CD4-positive, alpha-beta T cell treated with Interleukin-17A for 4 hours (primary cell): ENCODE data around the gene CRYL1.
"Not testable (repeated sequence)": the region's sequence is repeated elsewhere in the genome, so short reads cannot be mapped to it uniquely, and the experiment has no call there.

ENCODE experiments used
- DNase-seq: peaks from one replicate; pipeline ENCODE4 v3.0.0-alpha.2; 2020; ENCODE audit warnings: mixed read lengths

Gene CRYL1

DNA sequence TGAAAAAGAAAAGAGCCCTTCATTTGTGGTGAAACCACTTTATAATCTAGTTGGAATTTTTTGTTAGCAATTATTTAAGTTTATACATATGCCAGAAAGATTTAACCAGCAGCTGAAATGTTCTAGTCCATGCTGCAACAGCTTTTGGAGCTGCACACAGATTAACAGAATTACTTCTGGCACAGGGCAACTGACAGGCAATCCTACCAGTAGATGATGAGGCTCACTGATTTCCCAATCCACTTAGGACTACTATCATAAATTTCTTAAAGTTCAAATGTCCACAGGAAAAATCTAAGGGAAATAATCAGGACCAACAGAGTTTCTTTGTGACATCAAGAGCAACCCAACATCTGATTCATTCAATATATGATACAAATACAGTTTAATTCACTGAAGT is 78.8 kb downstream of the CRYL1 start:
- DNase-seq, result no peak

DNA sequence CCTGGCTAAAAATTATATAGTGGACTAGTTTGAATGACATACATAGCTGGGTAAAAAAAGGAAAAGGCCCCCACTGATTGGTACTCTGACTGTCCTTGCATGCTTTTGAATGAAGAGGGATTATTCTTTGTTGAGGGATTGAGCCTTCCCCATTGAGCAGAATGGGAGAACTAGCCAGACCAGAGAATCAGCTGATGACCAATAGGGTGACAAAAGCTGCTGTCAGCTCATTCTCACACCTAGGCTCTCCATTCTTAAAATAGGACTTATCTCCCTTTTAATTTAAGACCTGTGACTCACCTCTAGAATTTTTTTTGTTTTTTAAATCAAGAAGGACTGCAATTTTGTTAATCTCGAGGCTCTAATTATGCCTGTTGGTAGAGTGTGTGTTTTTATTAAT is 79.3 kb downstream of the CRYL1 start:
- DNase-seq, result no peak

DNA sequence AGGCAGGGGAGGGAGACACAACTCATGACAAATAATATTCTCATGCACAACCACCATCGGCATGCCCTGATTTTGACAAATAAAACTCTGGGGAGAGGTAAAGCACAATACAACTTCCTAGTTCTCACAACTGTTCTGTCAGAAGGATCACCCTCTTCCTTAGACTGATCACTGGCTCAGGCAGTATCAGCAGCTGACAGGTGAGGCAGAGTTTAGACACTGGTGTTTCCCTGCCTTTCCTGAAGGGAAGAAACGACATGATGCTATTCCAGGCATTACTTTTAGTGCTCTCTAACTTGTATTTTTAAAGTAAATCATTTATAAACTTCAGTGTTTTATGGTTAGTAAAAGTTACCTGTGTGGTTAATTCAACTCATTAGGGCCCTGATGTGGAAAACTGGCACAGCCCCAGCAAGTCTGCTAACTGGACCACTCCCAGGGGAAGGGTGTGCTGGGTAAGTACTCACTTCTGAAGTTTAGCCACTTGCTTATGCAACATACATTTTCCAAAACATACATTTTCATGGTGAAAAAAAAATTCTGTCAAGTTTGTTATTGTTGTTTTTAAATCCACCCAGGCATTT is 82.8 kb downstream of the CRYL1 start:
- DNase-seq, result no peak

DNA sequence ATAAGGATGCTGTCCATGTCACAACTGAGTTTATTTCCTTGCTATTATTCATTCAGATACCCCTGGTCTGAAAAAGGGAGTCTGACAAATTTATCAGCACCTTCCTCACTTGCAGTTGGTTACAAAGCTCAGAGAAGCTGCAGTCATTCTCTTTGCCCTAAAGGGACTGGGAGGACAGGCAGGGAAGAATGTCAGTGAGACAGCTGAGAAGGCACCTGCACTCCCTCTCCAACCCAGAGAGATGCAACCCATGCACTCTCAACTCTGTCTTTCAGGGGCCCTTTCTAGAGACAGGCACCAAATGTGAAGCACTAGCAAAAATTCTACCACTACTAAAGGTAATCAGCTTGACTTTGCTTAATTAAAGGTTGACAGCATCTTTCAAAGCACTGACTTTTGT is 83.3 kb downstream of the CRYL1 start:
- no peak for DNase-seq

DNA sequence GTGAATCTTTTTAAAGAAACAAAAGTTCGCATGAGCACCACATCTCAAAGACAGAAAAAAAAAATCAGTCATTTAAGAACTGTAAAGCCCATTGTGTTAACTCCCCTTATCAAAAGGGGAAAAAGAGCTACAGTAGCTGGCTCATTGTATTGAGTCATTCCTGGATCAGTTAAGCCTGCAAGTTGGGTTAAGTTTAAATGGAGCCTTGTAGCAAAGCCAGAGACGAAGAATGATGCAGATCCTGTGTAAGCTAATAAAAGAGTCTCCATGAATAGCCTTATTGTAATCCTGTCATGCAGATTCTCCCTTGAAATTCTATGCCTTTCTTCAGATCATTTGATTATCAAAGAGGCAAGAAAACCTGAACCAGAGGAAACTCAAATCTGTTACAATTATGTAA is 83.8 kb downstream of the CRYL1 start:
- no peak for DNase-seq

DNA sequence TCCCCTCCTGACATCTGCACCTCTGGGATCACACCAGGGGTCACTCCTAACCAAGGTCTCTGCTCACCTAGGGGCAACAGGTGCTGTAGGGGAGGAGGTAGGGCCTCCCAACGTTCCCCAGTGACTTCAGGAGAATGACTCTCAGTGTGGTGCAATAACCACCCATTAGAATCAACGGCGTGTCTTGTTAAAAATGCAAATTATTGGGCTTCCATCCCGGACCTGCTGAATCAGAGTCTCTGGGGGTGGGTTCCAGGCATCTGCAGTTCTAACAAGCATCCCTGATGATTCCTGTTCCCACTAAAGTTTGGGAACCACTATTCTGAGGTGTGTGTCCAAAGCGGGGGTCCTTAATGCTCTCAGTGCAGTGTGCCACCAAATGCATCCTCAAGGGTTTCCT is 84.6 kb downstream of the CRYL1 start:
- no peak for DNase-seq

DNA sequence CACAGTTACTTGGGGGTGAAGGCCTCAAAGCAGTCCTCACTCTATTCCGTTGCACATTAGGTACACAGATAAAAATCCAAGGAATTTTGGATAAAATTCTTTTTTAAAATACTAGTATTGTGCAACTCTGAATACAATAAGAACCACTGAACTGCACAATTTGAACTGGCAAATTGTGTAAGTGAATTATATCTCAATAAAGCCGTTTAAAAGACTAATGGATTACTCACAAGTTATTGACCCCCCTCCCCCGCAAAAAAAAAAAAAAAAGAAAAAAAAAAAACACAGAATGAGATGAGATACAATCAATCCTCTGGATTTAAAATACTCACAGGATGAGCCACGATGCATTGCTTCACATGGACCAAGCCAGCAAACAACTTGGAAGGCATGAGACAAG is 86.4 kb downstream of the CRYL1 start:
- DNase-seq, result no peak

GRCh38 chr13:20438801-20439200 is 86.9 kb downstream of the CRYL1 start:
- no peak for DNase-seq

GRCh38 chr13:20436505-20436904 is 89.2 kb downstream of the CRYL1 start:
- no peak for DNase-seq

- no peak for DNase-seq
Measured at GRCh38 chr13:20435616-20436368, 89.9 kb downstream of the CRYL1 start.

DNA sequence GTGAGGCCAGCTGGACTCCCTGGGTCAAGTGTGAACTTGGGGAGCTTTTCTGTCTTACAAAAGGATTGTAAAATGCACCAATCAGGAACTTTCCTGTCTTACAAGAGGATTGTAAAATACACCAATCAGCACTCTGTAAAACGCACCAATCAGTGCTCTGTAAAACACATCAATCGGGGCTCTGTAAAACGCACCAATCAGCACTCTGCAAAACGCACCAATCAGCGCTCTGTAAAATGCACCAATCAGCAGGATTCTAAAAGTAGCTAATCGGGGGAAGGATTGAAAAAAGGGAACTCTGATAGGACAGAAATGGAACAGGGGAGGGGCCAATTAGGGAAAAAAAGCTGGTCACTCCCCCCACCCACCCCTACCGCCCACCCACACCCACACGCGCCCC is 91.4 kb downstream of the CRYL1 start:
- DNase-seq, result not testable (repeated sequence)

GRCh38 chr13:20431687-20432384 is 93.8 kb downstream of the CRYL1 start:
- DNase-seq, result no peak

- no peak for DNase-seq
Measured at GRCh38 chr13:20431080-20431479, 94.6 kb downstream of the CRYL1 start.

- DNase-seq, result no peak
Measured at GRCh38 chr13:20430296-20430695, 95.4 kb downstream of the CRYL1 start.

DNA sequence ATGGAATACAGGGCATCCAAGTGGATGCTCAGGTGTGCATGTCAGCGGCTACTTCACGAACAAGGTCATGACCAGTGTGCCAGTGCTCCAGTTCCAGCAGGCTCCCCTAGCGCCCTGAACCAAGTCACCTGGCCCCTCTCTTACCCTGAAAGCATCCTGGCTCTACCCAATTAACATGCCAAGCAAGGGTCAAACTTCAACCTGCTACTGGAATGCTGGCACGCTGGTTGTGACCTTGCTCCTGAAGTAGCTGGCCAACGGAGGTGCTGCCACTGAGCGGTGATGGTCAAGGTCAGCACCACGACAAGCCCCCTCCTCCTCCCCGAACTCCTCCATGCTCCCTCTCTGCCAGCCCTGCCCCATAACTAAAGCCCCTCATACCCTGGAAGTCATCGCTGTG is 96.0 kb downstream of the CRYL1 start:
- no peak for DNase-seq

GRCh38 chr13:20428666-20429644 is 96.7 kb downstream of the CRYL1 start:
- DNase-seq, result no peak

- DNase-seq, result no peak
Measured at GRCh38 chr13:20426766-20427448, 98.8 kb downstream of the CRYL1 start.

- DNase-seq, result no peak
Measured at GRCh38 chr13:20425819-20426219, 99.8 kb downstream of the CRYL1 start.

- DNase-seq, result no peak
Measured at GRCh38 chr13:20424949-20425348, 100.7 kb downstream of the CRYL1 start.

GRCh38 chr13:20424559-20424852 is 101.2 kb downstream of the CRYL1 start:
- no peak for DNase-seq

DNA sequence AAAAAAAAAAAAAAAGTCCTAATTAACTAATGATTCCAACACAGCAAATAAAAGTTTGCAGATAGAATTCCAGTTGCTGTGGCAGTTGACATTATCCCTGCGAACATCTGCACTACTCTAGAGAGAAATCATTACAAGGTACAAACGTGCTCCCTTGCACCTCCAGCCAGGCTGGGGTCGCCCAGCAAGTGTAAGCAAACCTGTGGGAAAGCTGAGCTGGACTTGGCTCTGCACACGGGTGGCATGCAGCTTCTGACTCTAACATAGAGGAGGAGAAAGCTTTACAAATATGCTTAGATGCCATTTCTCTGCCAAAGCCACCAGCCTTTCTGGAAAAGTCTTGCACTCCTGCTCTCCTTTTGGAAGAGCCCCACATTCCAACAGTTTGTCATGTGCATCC is 103.3 kb downstream of the CRYL1 start:
- no peak for DNase-seq

DNA sequence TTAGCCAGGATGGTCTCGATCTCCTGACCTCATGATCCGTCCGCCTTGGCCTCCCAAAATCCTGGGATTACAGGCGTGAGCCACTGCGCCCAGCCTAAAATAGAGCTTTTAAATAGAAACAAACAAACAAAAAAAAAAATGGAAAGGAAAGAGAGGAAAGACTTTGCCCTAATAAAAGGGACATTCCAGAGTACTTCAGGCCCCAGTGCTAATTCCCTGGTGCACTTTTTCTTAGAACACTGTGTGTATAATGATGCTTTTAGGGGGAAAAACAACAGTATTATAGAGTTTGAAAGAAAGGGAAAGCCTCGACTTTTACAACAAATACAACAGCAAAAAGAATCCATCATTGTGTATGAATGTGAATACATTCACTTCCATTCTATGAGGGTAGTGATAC is 104.7 kb downstream of the CRYL1 start:
- DNase-seq, result no peak

DNA sequence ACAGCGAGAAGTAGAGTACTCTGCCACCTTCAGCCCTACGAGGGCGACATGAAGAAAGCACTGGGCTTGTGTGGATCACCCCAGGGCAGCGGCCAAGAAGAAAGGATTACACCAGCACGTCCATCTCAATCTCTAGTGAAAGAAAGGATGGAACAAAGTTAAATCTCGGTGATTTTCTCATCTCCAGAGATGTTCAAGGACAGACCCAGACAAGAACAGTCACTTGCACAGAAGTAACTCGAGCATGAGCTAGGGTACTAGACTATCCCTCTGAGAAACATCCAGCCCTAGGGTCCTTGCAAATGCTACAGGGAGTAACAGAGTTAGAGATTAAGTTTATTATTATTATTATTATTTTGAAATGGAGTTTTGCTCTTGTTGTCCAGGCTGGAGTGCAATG is 106.7 kb downstream of the CRYL1 start:
- no peak for DNase-seq
